Measurements from ENCODE around the gene TMED7. TPM values are rescaled to one million over a fixed set of nuclear protein-coding genes. Genes with fewer than 3 reads are reported as not detected.

Gene TMED7
- polyA plus RNA-seq, 3 donors: 18.2 to 70.1 (median 65.1) TPM

GRCh38 chr5:115599502-115599901 is 26.3 kb downstream of the TMED7 start:
- Mint-ChIP-seq H3K4me1 (peaks cover 74% of the 10 kb centered on the region), H3K27me3 (ENCODE audit: low read depth in 3 of 3) (peaks cover 0 to 5% (median 0%) of the 10 kb centered on the region in 3 donors), H3K27ac (peak overlapping the region; percentile 4 to 90 (median 75)), H3K36me3 (peaks cover 7 to 22% of the 10 kb centered on the region in 2 donors), H3K9me3 (no peaks in the 10 kb centered on the region), H3K4me3 (peak overlapping the region; percentile 67 to 74)
- Histone ChIP-seq H3K9ac (ENCODE audit: insufficient read depth, low read length, poor library complexity, severe bottlenecking) (no peak overlapping the region), H3K4me1 (ENCODE audit: control insufficient read depth in 1 of 2, insufficient read depth in 2 of 2, low read length in 2 of 2) (peaks cover 58 to 59% of the 10 kb centered on the region in 2 donors), H3K27me3 (ENCODE audit: control insufficient read depth in 2 of 2, insufficient read depth in 2 of 2, low read length in 2 of 2) (no peaks in the 10 kb centered on the region), H2AFZ (ENCODE audit: insufficient read depth, low read depth, low read length, poor library complexity, severe bottlenecking) (no peak overlapping the region), H3K9me3 (replicated peaks in 1 of 2; ENCODE audit: control insufficient read depth in 1 of 2, insufficient read depth in 1 of 2, low read length in 2 of 2) (no peaks in the 10 kb centered on the region), H3K79me2 (ENCODE audit: insufficient read depth, low read length) (peaks cover 74% of the 10 kb centered on the region), H4K20me1 (ENCODE audit: insufficient read depth, low read length) (peaks cover 62% of the 10 kb centered on the region), H3K4me2 (replicated peaks; ENCODE audit: extremely low read depth, low read length, poor library complexity, severe bottlenecking) (peak overlapping the region; percentile 84), H3K4me3 (replicated peaks in 1 of 3; ENCODE audit: low read depth in 2 of 3, low read length in 3 of 3) (peak overlapping the region in 1 of 3 experiments; percentile 89), H3K27ac (ENCODE audit: low read depth in 1 of 2, low read length in 2 of 2) (peak overlapping the region in 1 of 2 donors; percentile 30), H3K36me3 (replicated peaks in 1 of 2; ENCODE audit: control insufficient read depth in 1 of 2, insufficient read depth in 2 of 2, low read length in 2 of 2) (no peaks in the 10 kb centered on the region)
- intact Hi-C loops (cut with micrococcal nuclease): no loop called here
- TF ChIP-seq CTCF (IDR thresholded peaks at IDR 0.05): no peak
- DNase-seq: peak; percentile 49 to 58 (median 56)
- no CpG with 5 or more reads among the region's 1 CpG for WGBS (ENCODE audit: insufficient coverage)

- Mint-ChIP-seq H3K36me3 (peaks cover 20 to 24% of the 10 kb centered on the region in 2 donors), H3K4me3 (no peak overlapping the region), H3K4me1 (peaks cover 40% of the 10 kb centered on the region), H3K27ac (peak overlapping the region in 1 of 7 donors; percentile 24), H3K9me3 (no peaks in the 10 kb centered on the region), H3K27me3 (ENCODE audit: low read depth in 3 of 3) (peaks cover 1 to 5% (median 2%) of the 10 kb centered on the region in 3 donors)
- Histone ChIP-seq H4K20me1 (ENCODE audit: insufficient read depth, low read length) (peaks cover 98% of the 10 kb centered on the region), H3K27ac (ENCODE audit: low read depth in 1 of 2, low read length in 2 of 2) (no peak overlapping the region), H3K4me2 (replicated peaks; ENCODE audit: extremely low read depth, low read length, poor library complexity, severe bottlenecking) (no peak overlapping the region), H3K4me3 (replicated peaks in 1 of 3; ENCODE audit: low read depth in 2 of 3, low read length in 3 of 3) (no peak overlapping the region), H3K4me1 (ENCODE audit: control insufficient read depth in 1 of 2, insufficient read depth in 2 of 2, low read length in 2 of 2) (peaks cover 15 to 18% of the 10 kb centered on the region in 2 donors), H3K79me2 (ENCODE audit: insufficient read depth, low read length) (peaks cover 93% of the 10 kb centered on the region), H3K9ac (ENCODE audit: insufficient read depth, low read length, poor library complexity, severe bottlenecking) (no peak overlapping the region), H3K36me3 (replicated peaks in 1 of 2; ENCODE audit: control insufficient read depth in 1 of 2, insufficient read depth in 2 of 2, low read length in 2 of 2) (peaks cover 0 to 8% of the 10 kb centered on the region in 2 donors), H3K27me3 (ENCODE audit: control insufficient read depth in 2 of 2, insufficient read depth in 2 of 2, low read length in 2 of 2) (no peaks in the 10 kb centered on the region), H2AFZ (ENCODE audit: insufficient read depth, low read depth, low read length, poor library complexity, severe bottlenecking) (no peak overlapping the region), H3K9me3 (replicated peaks in 1 of 2; ENCODE audit: control insufficient read depth in 1 of 2, insufficient read depth in 1 of 2, low read length in 2 of 2) (no peaks in the 10 kb centered on the region)
- no peak for DNase-seq
- TF ChIP-seq CTCF (IDR thresholded peaks at IDR 0.05): no peak
- intact Hi-C loops (cut with micrococcal nuclease): no loop called here
- no CpG with 5 or more reads among the region's 2 CpGs for WGBS (ENCODE audit: insufficient coverage)
Observed at GRCh38 chr5:115594128-115595047, 31.4 kb downstream of the TMED7 start.

Data from CD14-positive monocyte (primary cell).